ENCODE measurements around the gene FIBIN.

FIBIN gene

GRCh38 chr11:27031754-27032153, 37.8 kb downstream of the FIBIN start:
- H3K4me3 ChIP-seq (ENCODE audit: low read depth, low read length) = no peak overlapping the region
- DNase-seq (ENCODE audit: low read depth, low spot score) = no peak
- POLR2A ChIA-PET = no interaction called here

GRCh38 chr11:27039873-27040272, 46.0 kb downstream of the FIBIN start:
- no peak for TF ChIP-seq CTCF (IDR thresholded peaks at IDR 0.05; ENCODE audit: insufficient read depth, low read length, missing control alignments)
- CTCF ChIA-PET = no interaction called here
- POLR2A ChIA-PET = no interaction called here
- no peak for DNase-seq (ENCODE audit: low read depth, low spot score)
- no peak overlapping the region for H3K4me3 ChIP-seq (ENCODE audit: low read depth, low read length)

More at GRCh38 chr11:27031754-27032153, 37.8 kb downstream of the FIBIN start:
- CTCF ChIA-PET = interaction anchor here (1.3 kb wide), 1 partner anchor 47 kb away, joined by 3 read pairs; no protein-coding TSS in a partner anchor
- TF ChIP-seq CTCF (IDR thresholded peaks at IDR 0.05; ENCODE audit: insufficient read depth, low read length, missing control alignments) = no peak

- no peak within 1 kb of the TSS for H3K4me3 ChIP-seq (ENCODE audit: low read depth, low read length)
- ChIA-PET CTCF (interaction anchor here (1.6 kb wide), 1 partner anchor 118 kb away, joined by 4 read pairs; no protein-coding TSS in a partner anchor), POLR2A (no interaction called here)
- DNase-seq (ENCODE audit: low read depth, low spot score) = no peak
- TF ChIP-seq CTCF (IDR thresholded peaks at IDR 0.05; ENCODE audit: insufficient read depth, low read length, missing control alignments) = no peak
Observed at GRCh38 chr11:27040302-27041115, 46.6 kb downstream of the FIBIN start, which contains the start of gene BBOX1. Gene BBOX1, plus strand, starts transcription at chr11:27040815. Its CDS starts 14,616 bp downstream, at chr11:27055431.

- DNase-seq (ENCODE audit: low read depth, low spot score) = no peak
- TF ChIP-seq CTCF (IDR thresholded peaks at IDR 0.05; ENCODE audit: insufficient read depth, low read length, missing control alignments) = no peak
- H3K4me3 ChIP-seq (ENCODE audit: low read depth, low read length) = no peak overlapping the region
- POLR2A ChIA-PET = interaction anchor here (0.7 kb wide), 1 partner anchor 20 kb away, joined by 3 read pairs; no protein-coding TSS in a partner anchor
- CTCF ChIA-PET = interaction anchor here (1.6 kb wide), 1 partner anchor 117 kb away, joined by 4 read pairs; no protein-coding TSS in a partner anchor
Observed at GRCh38 chr11:27041141-27041899, 47.4 kb downstream of the FIBIN start.

Measured in AG04449 (cell line).